ENCODE measurements around the gene ARHGAP32.
A peak's percentile ranks its signal among the peaks of the same experiment; 100 is the strongest.

ARHGAP32 gene

GRCh38 chr11:128962896-128963295, 229.2 kb downstream of the ARHGAP32 start:
- Histone ChIP-seq H3K79me2 (ENCODE audit: insufficient read depth, low read depth) (no peaks in the 10 kb centered on the region), H3K27ac (no peak overlapping the region), H4K20me1 (ENCODE audit: insufficient read depth) (no peaks in the 10 kb centered on the region), H3K27me3 (ENCODE audit: insufficient read depth, low read depth) (no peaks in the 10 kb centered on the region), H3K36me3 (ENCODE audit: insufficient read depth) (no peaks in the 10 kb centered on the region), H3K4me1 (ENCODE audit: low read depth, poor library complexity, severe bottlenecking) (peaks cover 5% of the 10 kb centered on the region), H3K9ac (no peak overlapping the region), H2AFZ (ENCODE audit: low read depth) (no peak overlapping the region), H3K4me2 (no peak overlapping the region), H3K4me3 (IDR thresholded peaks at IDR 0.05; ENCODE audit: insufficient read depth, low read depth, low read length) (no peak overlapping the region)
- TF ChIP-seq, protein P1, sequence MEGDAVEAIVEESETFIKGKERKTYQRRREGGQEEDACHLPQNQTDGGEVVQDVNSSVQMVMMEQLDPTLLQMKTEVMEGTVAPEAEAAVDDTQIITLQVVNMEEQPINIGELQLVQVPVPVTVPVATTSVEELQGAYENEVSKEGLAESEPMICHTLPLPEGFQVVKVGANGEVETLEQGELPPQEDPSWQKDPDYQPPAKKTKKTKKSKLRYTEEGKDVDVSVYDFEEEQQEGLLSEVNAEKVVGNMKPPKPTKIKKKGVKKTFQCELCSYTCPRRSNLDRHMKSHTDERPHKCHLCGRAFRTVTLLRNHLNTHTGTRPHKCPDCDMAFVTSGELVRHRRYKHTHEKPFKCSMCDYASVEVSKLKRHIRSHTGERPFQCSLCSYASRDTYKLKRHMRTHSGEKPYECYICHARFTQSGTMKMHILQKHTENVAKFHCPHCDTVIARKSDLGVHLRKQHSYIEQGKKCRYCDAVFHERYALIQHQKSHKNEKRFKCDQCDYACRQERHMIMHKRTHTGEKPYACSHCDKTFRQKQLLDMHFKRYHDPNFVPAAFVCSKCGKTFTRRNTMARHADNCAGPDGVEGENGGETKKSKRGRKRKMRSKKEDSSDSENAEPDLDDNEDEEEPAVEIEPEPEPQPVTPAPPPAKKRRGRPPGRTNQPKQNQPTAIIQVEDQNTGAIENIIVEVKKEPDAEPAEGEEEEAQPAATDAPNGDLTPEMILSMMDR (conservative IDR thresholded peaks at IDR 0.05; ENCODE audit: low read depth, low read length) = no peak

- Histone ChIP-seq H3K4me3 (IDR thresholded peaks at IDR 0.05; ENCODE audit: insufficient read depth, low read depth, low read length) (no peak overlapping the region), H3K27me3 (ENCODE audit: insufficient read depth, low read depth) (no peaks in the 10 kb centered on the region), H2AFZ (ENCODE audit: low read depth) (no peak overlapping the region), H3K79me2 (ENCODE audit: insufficient read depth, low read depth) (no peaks in the 10 kb centered on the region), H4K20me1 (ENCODE audit: insufficient read depth) (no peaks in the 10 kb centered on the region), H3K9ac (no peak overlapping the region), H3K36me3 (ENCODE audit: insufficient read depth) (no peaks in the 10 kb centered on the region), H3K4me2 (no peak overlapping the region), H3K27ac (no peak overlapping the region), H3K4me1 (ENCODE audit: low read depth, poor library complexity, severe bottlenecking) (peaks cover 5% of the 10 kb centered on the region)
- TF ChIP-seq, protein P1 (conservative IDR thresholded peaks at IDR 0.05; ENCODE audit: low read depth, low read length) = no peak
Observed at GRCh38 chr11:128961645-128962044, 230.5 kb downstream of the ARHGAP32 start.

DNA sequence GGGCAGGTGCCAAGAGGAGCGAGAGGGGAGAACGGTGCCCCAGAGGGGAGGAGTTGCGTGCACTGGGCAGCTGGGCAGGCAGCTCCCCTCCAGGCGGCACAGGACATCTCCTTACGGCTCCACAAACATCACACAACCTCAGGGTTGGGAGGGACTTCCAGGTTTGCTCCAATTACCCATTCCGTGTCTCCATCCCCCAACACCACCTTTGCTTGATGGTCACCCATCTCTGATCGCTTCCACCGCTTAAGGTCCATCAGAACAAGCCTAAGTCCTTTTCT, 235.0 kb downstream of the ARHGAP32 start:
- Histone ChIP-seq H3K27ac (no peak overlapping the region), H3K4me2 (no peak overlapping the region), H2AFZ (ENCODE audit: low read depth) (no peak overlapping the region), H4K20me1 (ENCODE audit: insufficient read depth) (no peaks in the 10 kb centered on the region), H3K4me3 (IDR thresholded peaks at IDR 0.05; ENCODE audit: insufficient read depth, low read depth, low read length) (no peak overlapping the region), H3K36me3 (ENCODE audit: insufficient read depth) (no peaks in the 10 kb centered on the region), H3K27me3 (ENCODE audit: insufficient read depth, low read depth) (no peaks in the 10 kb centered on the region), H3K4me1 (ENCODE audit: low read depth, poor library complexity, severe bottlenecking) (no peaks in the 10 kb centered on the region), H3K9ac (no peak overlapping the region), H3K79me2 (ENCODE audit: insufficient read depth, low read depth) (no peaks in the 10 kb centered on the region)
- TF ChIP-seq, protein P1 (conservative IDR thresholded peaks at IDR 0.05; ENCODE audit: low read depth, low read length) = no peak

DNA sequence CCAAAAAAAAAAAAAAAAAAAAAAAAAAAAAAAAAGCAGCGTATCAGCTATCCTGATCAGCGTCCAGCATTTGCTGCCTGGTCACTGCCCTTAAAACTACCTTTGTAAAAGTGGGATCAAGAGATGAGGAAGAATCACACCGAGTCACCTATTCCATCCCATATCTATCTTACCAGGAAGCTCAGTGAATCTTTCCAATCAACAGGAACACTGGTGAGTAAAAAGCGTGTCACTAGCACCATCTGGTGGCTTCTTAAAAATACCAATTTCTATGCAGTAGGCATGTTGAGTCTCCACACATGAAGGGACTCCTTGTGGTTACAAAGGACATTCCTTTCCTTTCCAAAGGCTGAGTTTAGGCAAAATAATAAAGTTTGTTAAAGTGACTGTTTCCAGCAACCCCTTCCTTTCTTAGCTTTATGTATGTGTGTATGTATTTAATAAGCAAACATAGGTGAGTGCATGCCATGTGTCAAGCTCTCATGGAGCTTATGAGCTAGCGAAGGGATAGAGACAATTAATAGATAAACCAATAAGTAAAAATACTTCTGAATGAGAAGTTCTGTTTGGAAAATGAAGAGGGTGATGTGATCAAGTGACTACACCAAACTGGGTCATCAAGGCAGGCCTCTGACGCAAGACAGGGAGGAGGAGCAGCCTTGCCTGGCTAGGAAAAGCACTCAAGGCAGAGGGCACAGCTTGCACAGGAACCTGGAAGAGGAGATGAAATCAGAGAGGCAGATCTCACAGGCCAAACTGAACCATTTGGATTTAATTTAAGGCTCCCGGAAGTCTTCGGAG, 235.5 kb downstream of the ARHGAP32 start:
- no peak overlapping the region for H3K27ac ChIP-seq
- TF ChIP-seq, protein P1 (conservative IDR thresholded peaks at IDR 0.05; ENCODE audit: low read depth, low read length) = peak; percentile 72

More for the DNA sequence above, 235.5 kb downstream of the ARHGAP32 start:
- Histone ChIP-seq H3K27me3 (ENCODE audit: insufficient read depth, low read depth) (no peaks in the 10 kb centered on the region), H4K20me1 (ENCODE audit: insufficient read depth) (no peaks in the 10 kb centered on the region), H3K4me1 (ENCODE audit: low read depth, poor library complexity, severe bottlenecking) (no peaks in the 10 kb centered on the region), H3K79me2 (ENCODE audit: insufficient read depth, low read depth) (no peaks in the 10 kb centered on the region), H3K36me3 (ENCODE audit: insufficient read depth) (no peaks in the 10 kb centered on the region), H3K4me3 (IDR thresholded peaks at IDR 0.05; ENCODE audit: insufficient read depth, low read depth, low read length) (no peak overlapping the region), H3K9ac (no peak overlapping the region), H2AFZ (ENCODE audit: low read depth) (no peak overlapping the region; the same call in 1 of the 2 replicates), H3K4me2 (no peak overlapping the region)

Data from KMS-11 (cell line).